BLaER1 treated with 17β-estradiol and CSF1 and Interleukin-3, amounts not matched to agents 10 nM and 100 nM (cell line): ENCODE measurements around the gene CRHBP.
"Not testable (repeated sequence)": the region's sequence is repeated elsewhere in the genome, so short reads cannot be mapped to it uniquely, and the experiment has no call there.

Experiments used
- H3K27ac ChIP-seq, 11 experiments: shearing (Covaris generic); formaldehyde crosslinking; 2 replicates each; pipeline ENCODE4 v1.8.1; 2022
- H3K27me3 ChIP-seq, 11 experiments: shearing (Covaris generic); formaldehyde crosslinking; 2 replicates each; pipeline ENCODE4 v1.8.1; 2022
- H3K36me3 ChIP-seq, 11 experiments: shearing (Covaris generic); formaldehyde crosslinking; 2 replicates each; pipeline ENCODE4 v1.8.1; 2022
- H3K4me1 ChIP-seq, 10 experiments: shearing (Covaris generic); formaldehyde crosslinking; 2 replicates each; pipeline ENCODE4 v1.8.1; 2022
- H3K4me2 ChIP-seq, 11 experiments: shearing (Covaris generic); formaldehyde crosslinking; 2 replicates each; pipeline ENCODE4 v1.8.1; 2022
- H3K4me3 ChIP-seq, 10 experiments: shearing (Covaris generic); formaldehyde crosslinking; 2 replicates each; pipeline ENCODE4 v1.8.1; 2022
- H3K9ac ChIP-seq, 11 experiments: shearing (Covaris generic); formaldehyde crosslinking; 2 replicates each; pipeline ENCODE4 v1.8.1; 2022
- H3K9me3 ChIP-seq, 11 experiments: shearing (Covaris generic); formaldehyde crosslinking; replicated peaks in 1 of 11; 2 replicates each; pipeline ENCODE4 v1.8.1; 2022
- H4K20me1 ChIP-seq, 11 experiments: shearing (Covaris generic); formaldehyde crosslinking; 2 replicates each; pipeline ENCODE4 v1.8.1; 2022
- Cebpa-rat ChIP-seq, 11 experiments: shearing (Covaris generic); IDR thresholded peaks; 2 replicates each; pipeline ENCODE4 v1.8.1; 2022

CRHBP gene

GRCh38 chr5:76974785-76975184, 21.9 kb downstream of the CRHBP start:
- no peaks in the 10 kb centered on the region for H3K27me3 ChIP-seq
- no peaks in the 10 kb centered on the region for H4K20me1 ChIP-seq
- peak overlapping the region in 9 of 11 experiments; percentile 4 to 55 (median 34); a peak in 12 of 22 replicates for H3K4me2 ChIP-seq
- no peak overlapping the region for H3K9ac ChIP-seq
- no peak for TF ChIP-seq Cebpa-rat (IDR thresholded peaks at IDR 0.05)
- 0 out of 22 replicates have a peak overlapping the region, but pooled peaks of 1 of the 11 experiments have one; percentile 30 for H3K27ac ChIP-seq
- no peaks in the 10 kb centered on the region for H3K36me3 ChIP-seq
- H3K4me1 ChIP-seq, result peaks cover 0 to 15% (median 11%) of the 10 kb centered on the region in 10 experiments; a peak in 12 of 20 replicates
- H3K9me3 ChIP-seq, result no peaks in the 10 kb centered on the region
- H3K4me3 ChIP-seq, result no peak overlapping the region

GRCh38 chr5:76978869-76979268, 26.0 kb downstream of the CRHBP start:
- H3K4me3 ChIP-seq, result no peak overlapping the region
- peak overlapping the region in 2 of 11 experiments; percentile 2 to 4; a peak in 3 of 22 replicates for H3K4me2 ChIP-seq
- TF ChIP-seq Cebpa-rat (IDR thresholded peaks at IDR 0.05), result no peak
- H3K27ac ChIP-seq, result no peak overlapping the region
- peaks cover 0 to 15% (median 11%) of the 10 kb centered on the region in 10 experiments; a peak in 12 of 20 replicates for H3K4me1 ChIP-seq
- H3K36me3 ChIP-seq, result no peaks in the 10 kb centered on the region
- no peaks in the 10 kb centered on the region for H3K27me3 ChIP-seq
- H4K20me1 ChIP-seq, result no peaks in the 10 kb centered on the region
- no peak overlapping the region for H3K9ac ChIP-seq
- H3K9me3 ChIP-seq, result 0 out of 22 replicates have a peak, but pooled peaks cover 0 to 4% (median 0%) of the 10 kb centered on the region in 11 experiments

- H3K27ac ChIP-seq, result no peak overlapping the region
- no peak overlapping the region for H3K4me2 ChIP-seq
- H3K27me3 ChIP-seq, result no peaks in the 10 kb centered on the region
- no peak overlapping the region for H3K4me3 ChIP-seq
- 0 out of 22 replicates have a peak, but pooled peaks cover 0 to 4% (median 0%) of the 10 kb centered on the region in 11 experiments for H3K9me3 ChIP-seq
- H3K36me3 ChIP-seq, result no peaks in the 10 kb centered on the region
- H3K9ac ChIP-seq, result no peak overlapping the region
- 0 out of 20 replicates have a peak, but pooled peaks cover 0 to 4% (median 0%) of the 10 kb centered on the region in 10 experiments for H3K4me1 ChIP-seq
- H4K20me1 ChIP-seq, result no peaks in the 10 kb centered on the region
- no peak for TF ChIP-seq Cebpa-rat (IDR thresholded peaks at IDR 0.05)
These were observed 27.8 kb downstream of the CRHBP start for GRCh38 chr5:76980518-76981144.

GRCh38 chr5:76982450-76982849, 29.6 kb downstream of the CRHBP start:
- no peak for TF ChIP-seq Cebpa-rat (IDR thresholded peaks at IDR 0.05)
- Histone ChIP-seq H3K9me3 (0 out of 22 replicates have a peak, but pooled peaks cover 0 to 4% (median 0%) of the 10 kb centered on the region in 11 experiments), H3K4me3 (no peak overlapping the region), H3K36me3 (no peaks in the 10 kb centered on the region), H3K4me1 (0 out of 20 replicates have a peak, but pooled peaks cover 0 to 4% (median 0%) of the 10 kb centered on the region in 10 experiments), H3K27ac (no peak overlapping the region), H3K27me3 (no peaks in the 10 kb centered on the region), H3K4me2 (no peak overlapping the region), H3K9ac (no peak overlapping the region), H4K20me1 (no peaks in the 10 kb centered on the region)

GRCh38 chr5:76983468-76983867, 30.6 kb downstream of the CRHBP start:
- Histone ChIP-seq H3K4me1 (0 out of 20 replicates have a peak, but pooled peaks cover 0 to 4% (median 0%) of the 10 kb centered on the region in 10 experiments), H3K9ac (no peak overlapping the region), H3K27ac (no peak overlapping the region), H3K36me3 (no peaks in the 10 kb centered on the region), H3K9me3 (0 out of 22 replicates have a peak, but pooled peaks cover 0 to 4% (median 0%) of the 10 kb centered on the region in 11 experiments), H3K4me2 (no peak overlapping the region), H3K4me3 (no peak overlapping the region), H3K27me3 (no peaks in the 10 kb centered on the region), H4K20me1 (no peaks in the 10 kb centered on the region)
- TF ChIP-seq Cebpa-rat (IDR thresholded peaks at IDR 0.05), result no peak

GRCh38 chr5:76986825-76987526, 34.1 kb downstream of the CRHBP start:
- no peak overlapping the region for H3K9ac ChIP-seq
- peaks cover 0 to 9% (median 0%) of the 10 kb centered on the region in 10 experiments; a peak in 4 of 20 replicates for H3K4me1 ChIP-seq
- no peak for TF ChIP-seq Cebpa-rat (IDR thresholded peaks at IDR 0.05)
- peaks cover 0 to 8% (median 0%) of the 10 kb centered on the region in 11 experiments; a peak in 2 of 22 replicates for H3K9me3 ChIP-seq
- no peaks in the 10 kb centered on the region for H3K27me3 ChIP-seq
- no peak overlapping the region for H3K27ac ChIP-seq
- no peak overlapping the region for H3K4me3 ChIP-seq
- no peaks in the 10 kb centered on the region for H3K36me3 ChIP-seq
- no peaks in the 10 kb centered on the region for H4K20me1 ChIP-seq
- H3K4me2 ChIP-seq, result no peak overlapping the region

- no peak for TF ChIP-seq Cebpa-rat (IDR thresholded peaks at IDR 0.05)
- Histone ChIP-seq H3K4me3 (no peak overlapping the region), H3K9me3 (peaks cover 0 to 11% (median 0%) of the 10 kb centered on the region in 11 experiments; a peak in 2 of 22 replicates), H3K9ac (no peak overlapping the region), H3K27ac (no peak overlapping the region), H3K4me2 (peak overlapping the region in 2 of 11 experiments; percentile 10 to 57; a peak in 2 of 22 replicates), H3K27me3 (no peaks in the 10 kb centered on the region), H3K36me3 (no peaks in the 10 kb centered on the region), H4K20me1 (no peaks in the 10 kb centered on the region), H3K4me1 (peaks cover 0 to 9% (median 0%) of the 10 kb centered on the region in 10 experiments; a peak in 4 of 20 replicates)
These were observed 38.1 kb downstream of the CRHBP start for GRCh38 chr5:76990899-76991459.

GRCh38 chr5:76993436-76993835, 40.6 kb downstream of the CRHBP start:
- not testable (repeated sequence) for H3K4me3 ChIP-seq, H3K4me2 ChIP-seq, H3K4me1 ChIP-seq, H3K27me3 ChIP-seq, H3K27ac ChIP-seq, H3K36me3 ChIP-seq, H4K20me1 ChIP-seq, H3K9ac ChIP-seq
- H3K9me3 ChIP-seq, result peaks cover 0 to 11% (median 0%) of the 10 kb centered on the region in 11 experiments; a peak in 3 of 22 replicates

GRCh38 chr5:76994337-76994736, 41.5 kb downstream of the CRHBP start:
- no peaks in the 10 kb centered on the region for H3K27me3 ChIP-seq
- H4K20me1 ChIP-seq, result no peaks in the 10 kb centered on the region
- no peak for TF ChIP-seq Cebpa-rat (IDR thresholded peaks at IDR 0.05)
- H3K27ac ChIP-seq, result no peak overlapping the region
- no peak overlapping the region for H3K4me2 ChIP-seq
- no peak overlapping the region for H3K9ac ChIP-seq
- no peak overlapping the region for H3K4me3 ChIP-seq
- peaks cover 0 to 16% (median 0%) of the 10 kb centered on the region in 10 experiments; a peak in 5 of 20 replicates for H3K4me1 ChIP-seq
- H3K36me3 ChIP-seq, result no peaks in the 10 kb centered on the region
- H3K9me3 ChIP-seq, result peaks cover 0 to 11% (median 0%) of the 10 kb centered on the region in 11 experiments; a peak in 3 of 22 replicates

GRCh38 chr5:76998251-76998650, 45.4 kb downstream of the CRHBP start:
- not testable (repeated sequence) for H4K20me1 ChIP-seq, H3K36me3 ChIP-seq, H3K9me3 ChIP-seq, H3K27ac ChIP-seq, H3K4me3 ChIP-seq, H3K4me2 ChIP-seq, H3K9ac ChIP-seq, H3K27me3 ChIP-seq
- peaks cover 0 to 15% (median 0%) of the 10 kb centered on the region in 10 experiments; a peak in 5 of 20 replicates for H3K4me1 ChIP-seq
